Ishikawa (cell line): ENCODE results near the gene COL24A1.

Experiments
- CEBPB ChIP-seq: IDR thresholded peaks from 2 replicates; pipeline ENCODE4 v1.6.1; 2012
- CREB1 ChIP-seq: IDR thresholded peaks from 2 replicates; pipeline ENCODE4 v1.6.1; 2012; ENCODE audit warnings: low read depth
- EP300 ChIP-seq: IDR thresholded peaks from 2 replicates; pipeline ENCODE4 v1.6.1; 2012; ENCODE audit warnings: borderline replicate concordance
- TAF1 ChIP-seq: IDR thresholded peaks from 2 replicates; pipeline ENCODE4 v1.6.1; 2012; ENCODE audit warnings: low read depth, mild to moderate bottlenecking
- TCF12 ChIP-seq: IDR thresholded peaks from 2 replicates; pipeline ENCODE4 v1.6.1; 2012; ENCODE audit warnings: low read depth
- YY1 ChIP-seq: IDR thresholded peaks from 2 replicates; pipeline ENCODE4 v1.6.1; 2012; ENCODE audit warnings: low read depth
- TF ChIP-seq, protein P1 (sequence below): IDR thresholded peaks from 2 replicates; pipeline ENCODE4 v1.6.1; 2012
- TF ChIP-seq, protein P2 (sequence below): IDR thresholded peaks from 2 replicates; pipeline ENCODE4 v1.6.1; 2012
- TF ChIP-seq, protein P3 (sequence below): IDR thresholded peaks from 2 replicates; pipeline ENCODE4 v1.6.1; 2012; ENCODE audit warnings: low read depth, mild to moderate bottlenecking

DNA sequence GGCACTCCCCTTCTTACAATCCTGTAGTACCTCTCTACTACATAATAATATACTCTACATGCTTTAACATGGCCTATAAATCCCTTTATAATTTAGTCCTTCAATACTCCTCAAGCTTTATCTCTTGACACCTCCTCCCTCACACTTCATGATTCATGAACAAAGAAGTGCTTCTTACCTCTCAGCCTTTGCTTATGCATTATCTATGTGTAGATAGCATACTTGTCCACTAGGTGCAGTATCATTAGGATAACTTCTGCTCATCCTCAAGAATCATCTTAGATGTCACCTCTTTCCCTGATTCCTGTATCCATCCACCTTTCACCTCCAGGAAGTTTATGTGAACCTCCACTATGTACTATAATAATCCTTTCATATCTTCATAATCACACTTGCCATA is 74.4 kb downstream of the COL24A1 start:
- TF ChIP-seq YY1: no peak
- TF ChIP-seq CEBPB: no peak
- TF ChIP-seq CREB1: no peak
- TF ChIP-seq, protein P1, sequence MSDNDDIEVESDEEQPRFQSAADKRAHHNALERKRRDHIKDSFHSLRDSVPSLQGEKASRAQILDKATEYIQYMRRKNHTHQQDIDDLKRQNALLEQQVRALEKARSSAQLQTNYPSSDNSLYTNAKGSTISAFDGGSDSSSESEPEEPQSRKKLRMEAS: no peak
- TF ChIP-seq TCF12: no peak
- TF ChIP-seq, protein P2, sequence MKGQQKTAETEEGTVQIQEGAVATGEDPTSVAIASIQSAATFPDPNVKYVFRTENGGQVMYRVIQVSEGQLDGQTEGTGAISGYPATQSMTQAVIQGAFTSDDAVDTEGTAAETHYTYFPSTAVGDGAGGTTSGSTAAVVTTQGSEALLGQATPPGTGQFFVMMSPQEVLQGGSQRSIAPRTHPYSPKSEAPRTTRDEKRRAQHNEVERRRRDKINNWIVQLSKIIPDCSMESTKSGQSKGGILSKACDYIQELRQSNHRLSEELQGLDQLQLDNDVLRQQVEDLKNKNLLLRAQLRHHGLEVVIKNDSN: no peak
- no peak for TF ChIP-seq TAF1
- no peak for TF ChIP-seq EP300
- TF ChIP-seq, protein P3, sequence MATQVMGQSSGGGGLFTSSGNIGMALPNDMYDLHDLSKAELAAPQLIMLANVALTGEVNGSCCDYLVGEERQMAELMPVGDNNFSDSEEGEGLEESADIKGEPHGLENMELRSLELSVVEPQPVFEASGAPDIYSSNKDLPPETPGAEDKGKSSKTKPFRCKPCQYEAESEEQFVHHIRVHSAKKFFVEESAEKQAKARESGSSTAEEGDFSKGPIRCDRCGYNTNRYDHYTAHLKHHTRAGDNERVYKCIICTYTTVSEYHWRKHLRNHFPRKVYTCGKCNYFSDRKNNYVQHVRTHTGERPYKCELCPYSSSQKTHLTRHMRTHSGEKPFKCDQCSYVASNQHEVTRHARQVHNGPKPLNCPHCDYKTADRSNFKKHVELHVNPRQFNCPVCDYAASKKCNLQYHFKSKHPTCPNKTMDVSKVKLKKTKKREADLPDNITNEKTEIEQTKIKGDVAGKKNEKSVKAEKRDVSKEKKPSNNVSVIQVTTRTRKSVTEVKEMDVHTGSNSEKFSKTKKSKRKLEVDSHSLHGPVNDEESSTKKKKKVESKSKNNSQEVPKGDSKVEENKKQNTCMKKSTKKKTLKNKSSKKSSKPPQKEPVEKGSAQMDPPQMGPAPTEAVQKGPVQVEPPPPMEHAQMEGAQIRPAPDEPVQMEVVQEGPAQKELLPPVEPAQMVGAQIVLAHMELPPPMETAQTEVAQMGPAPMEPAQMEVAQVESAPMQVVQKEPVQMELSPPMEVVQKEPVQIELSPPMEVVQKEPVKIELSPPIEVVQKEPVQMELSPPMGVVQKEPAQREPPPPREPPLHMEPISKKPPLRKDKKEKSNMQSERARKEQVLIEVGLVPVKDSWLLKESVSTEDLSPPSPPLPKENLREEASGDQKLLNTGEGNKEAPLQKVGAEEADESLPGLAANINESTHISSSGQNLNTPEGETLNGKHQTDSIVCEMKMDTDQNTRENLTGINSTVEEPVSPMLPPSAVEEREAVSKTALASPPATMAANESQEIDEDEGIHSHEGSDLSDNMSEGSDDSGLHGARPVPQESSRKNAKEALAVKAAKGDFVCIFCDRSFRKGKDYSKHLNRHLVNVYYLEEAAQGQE: no peak
